ENCODE results near the gene MED17.

Gene MED17

GRCh38 chr11:93849751-93850593 lies 65.9 kb downstream of the MED17 start:
- DNase-seq (ENCODE audit: low read depth in 3 of 3) = no peak

GRCh38 chr11:93850594-93851018 lies 66.5 kb downstream of the MED17 start, which contains the start of gene VSTM5:
Gene VSTM5 (minus strand): TSS chr11:93850618. CDS start chr11:93850502, 116 bp downstream.
- DNase-seq (ENCODE audit: low read depth in 3 of 3) = no peak

- DNase-seq (ENCODE audit: low read depth in 3 of 3) = no peak
These were observed 68.2 kb downstream of the MED17 start for GRCh38 chr11:93852242-93852641.

GRCh38 chr11:93857413-93858120 lies 73.5 kb downstream of the MED17 start:
- no peak for DNase-seq (ENCODE audit: low read depth in 3 of 3)

- DNase-seq (ENCODE audit: low read depth in 3 of 3) = no peak
These were observed 74.2 kb downstream of the MED17 start for GRCh38 chr11:93858121-93858775.

- no peak for DNase-seq (ENCODE audit: low read depth in 3 of 3)
These were observed 77.7 kb downstream of the MED17 start for GRCh38 chr11:93861808-93862207.

Measured in stimulated activated CD4-positive, alpha-beta T cell treated with anti-CD3 and anti-CD28 coated beads, TNF-alpha, amount 100 ng/mL, for 4 hours (primary cell).